Inflammatory macrophage treated with lipopolysaccharide for 1 hour (primary cell): Measurements from ENCODE around the gene PRAMEF12.
"Not testable (repeated sequence)": the region's sequence is repeated elsewhere in the genome, so short reads cannot be mapped to it uniquely, and the experiment has no call there.

ENCODE experiments used
- DNase-seq, 2 donors: peaks; one replicate each; pipeline ENCODE4 v3.0.0-alpha.2; 2020 to 2022

Gene PRAMEF12

GRCh38 chr1:12771186-12771585 is 2.4 kb upstream of the PRAMEF12 start:
- no peak for DNase-seq

GRCh38 chr1:12772520-12772919 is 1.0 kb upstream of the PRAMEF12 start:
- no peak for DNase-seq

GRCh38 chr1:12774801-12775345 is 1.3 kb downstream of the PRAMEF12 start:
- no peak for DNase-seq

GRCh38 chr1:12775443-12775842 is 1.9 kb downstream of the PRAMEF12 start:
- no peak for DNase-seq

GRCh38 chr1:12776801-12777557 is 3.4 kb downstream of the PRAMEF12 start:
- no peak for DNase-seq

GRCh38 chr1:12778061-12778460 is 4.5 kb downstream of the PRAMEF12 start:
- DNase-seq, result no peak

GRCh38 chr1:12778907-12779306 is 5.4 kb downstream of the PRAMEF12 start:
- DNase-seq, result no peak

GRCh38 chr1:12781488-12781887 is 8.0 kb downstream of the PRAMEF12 start:
- DNase-seq, result not testable (repeated sequence)

GRCh38 chr1:12783783-12784182 is 10.2 kb downstream of the PRAMEF12 start:
- peak in 1 of 2 donors; percentile 4 for DNase-seq

GRCh38 chr1:12784729-12785128 is 11.2 kb downstream of the PRAMEF12 start:
- not testable (repeated sequence) for DNase-seq

GRCh38 chr1:12791097-12791496 is 17.6 kb downstream of the PRAMEF12 start, which contains the start of gene PRAMEF1:
PRAMEF1 (plus strand) TSS chr1:12791397; CDS start chr1:12793228, 1,831 bp downstream.
- not testable (repeated sequence) for DNase-seq

GRCh38 chr1:12798911-12799310 is 25.4 kb downstream of the PRAMEF12 start:
- DNase-seq, result no peak

- no peak for DNase-seq
Observed at GRCh38 chr1:12799730-12800129, 26.2 kb downstream of the PRAMEF12 start.

- DNase-seq, result no peak
Observed at GRCh38 chr1:12809933-12810332, 36.4 kb downstream of the PRAMEF12 start.

- DNase-seq, result no peak
Observed at GRCh38 chr1:12810691-12811408, 37.3 kb downstream of the PRAMEF12 start.

GRCh38 chr1:12811409-12811784 is 37.9 kb downstream of the PRAMEF12 start:
- DNase-seq, result no peak

GRCh38 chr1:12819061-12819460 is 45.5 kb downstream of the PRAMEF12 start:
- not testable (repeated sequence) for DNase-seq
